NAMALWA (cell line): Measurements from ENCODE around the gene SLC16A7.

ENCODE experiments used
- DNase-seq: peaks from one replicate; pipeline ENCODE4 v3.0.0-alpha.2; 2015; ENCODE audit warnings: low spot score

Gene SLC16A7

GRCh38 chr12:59668674-59669073 is 72.8 kb downstream of the SLC16A7 start:
- DNase-seq: no peak

GRCh38 chr12:59672273-59672672 is 76.4 kb downstream of the SLC16A7 start:
- no peak for DNase-seq

- no peak for DNase-seq
Measured at GRCh38 chr12:59675461-59675860, 79.6 kb downstream of the SLC16A7 start.

GRCh38 chr12:59677857-59678256 is 82.0 kb downstream of the SLC16A7 start:
- DNase-seq: no peak

- DNase-seq: no peak
Measured at GRCh38 chr12:59678759-59679411, 83.1 kb downstream of the SLC16A7 start.

GRCh38 chr12:59689776-59690175 is 93.9 kb downstream of the SLC16A7 start:
- no peak for DNase-seq

GRCh38 chr12:59695379-59695778 is 99.5 kb downstream of the SLC16A7 start:
- no peak for DNase-seq

- DNase-seq: no peak
Measured at GRCh38 chr12:59698600-59698999, 102.8 kb downstream of the SLC16A7 start.

- DNase-seq: no peak
Measured at GRCh38 chr12:59699421-59700152, 103.8 kb downstream of the SLC16A7 start.

GRCh38 chr12:59700153-59700450 is 104.3 kb downstream of the SLC16A7 start:
- DNase-seq: no peak

GRCh38 chr12:59708064-59708463 is 112.2 kb downstream of the SLC16A7 start:
- DNase-seq: no peak

- DNase-seq: no peak
Measured at GRCh38 chr12:59708484-59708883, 112.7 kb downstream of the SLC16A7 start.

GRCh38 chr12:59710004-59710628 is 114.3 kb downstream of the SLC16A7 start:
- DNase-seq: no peak

GRCh38 chr12:59710964-59711363 is 115.1 kb downstream of the SLC16A7 start:
- DNase-seq: no peak

GRCh38 chr12:59715434-59715833 is 119.6 kb downstream of the SLC16A7 start:
- no peak for DNase-seq

- no peak for DNase-seq
Measured at GRCh38 chr12:59716043-59716442, 120.2 kb downstream of the SLC16A7 start.

GRCh38 chr12:59717436-59717835 is 121.6 kb downstream of the SLC16A7 start:
- no peak for DNase-seq

- no peak for DNase-seq
Measured at GRCh38 chr12:59719701-59720100, 123.9 kb downstream of the SLC16A7 start.

GRCh38 chr12:59723520-59723919 is 127.7 kb downstream of the SLC16A7 start:
- no peak for DNase-seq

GRCh38 chr12:59724011-59724695 is 128.3 kb downstream of the SLC16A7 start:
- no peak for DNase-seq

GRCh38 chr12:59733200-59733599 is 137.4 kb downstream of the SLC16A7 start:
- DNase-seq: no peak

- DNase-seq: no peak
Measured at GRCh38 chr12:59734371-59734770, 138.5 kb downstream of the SLC16A7 start.

- no peak for DNase-seq
Measured at GRCh38 chr12:59735231-59735630, 139.4 kb downstream of the SLC16A7 start.
